ENCODE results near the gene ARHGAP26. TPM values are rescaled to one million over a fixed set of nuclear protein-coding genes. Genes with fewer than 3 reads are reported as not detected.
A peak's percentile ranks its signal among the peaks of the same experiment; 100 is the strongest.

Gene ARHGAP26
- total RNA-seq, 1 donor from 2014 or later = 12.7 TPM

DNA sequence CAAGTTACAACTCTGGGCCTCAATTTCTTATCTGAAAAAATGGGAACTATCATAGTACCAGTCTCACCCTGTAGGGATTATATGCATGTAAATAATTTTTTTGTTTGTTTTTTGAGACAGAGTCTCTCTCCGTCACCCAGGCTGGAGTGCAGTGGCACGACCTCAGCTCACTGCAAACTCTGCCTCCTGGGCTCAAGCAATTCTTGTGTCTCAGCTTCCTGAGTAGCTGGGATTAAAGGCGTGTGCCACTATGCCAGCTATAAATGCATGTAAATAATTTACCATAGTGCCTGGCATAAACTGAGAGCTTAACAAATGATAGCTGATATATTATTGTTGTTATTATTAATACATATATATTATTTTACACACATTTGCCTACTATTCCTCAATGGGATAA lies 3.0 kb upstream of the ARHGAP26 start:
- peaks cover 25% of the 10 kb centered on the region for H3K4me1 Mint-ChIP-seq
- no peaks in the 10 kb centered on the region for H3K9me3 Mint-ChIP-seq
- intact Hi-C loops (cut with micrococcal nuclease) = no loop called here
- peaks cover 1% of the 10 kb centered on the region for H3K36me3 Mint-ChIP-seq (ENCODE audit: low read depth)
- H3K27ac Mint-ChIP-seq = no peak overlapping the region
- peaks cover 16% of the 10 kb centered on the region for H3K27me3 Mint-ChIP-seq
- H3K4me3 Mint-ChIP-seq = no peak overlapping the region
- no peak for DNase-seq

DNA sequence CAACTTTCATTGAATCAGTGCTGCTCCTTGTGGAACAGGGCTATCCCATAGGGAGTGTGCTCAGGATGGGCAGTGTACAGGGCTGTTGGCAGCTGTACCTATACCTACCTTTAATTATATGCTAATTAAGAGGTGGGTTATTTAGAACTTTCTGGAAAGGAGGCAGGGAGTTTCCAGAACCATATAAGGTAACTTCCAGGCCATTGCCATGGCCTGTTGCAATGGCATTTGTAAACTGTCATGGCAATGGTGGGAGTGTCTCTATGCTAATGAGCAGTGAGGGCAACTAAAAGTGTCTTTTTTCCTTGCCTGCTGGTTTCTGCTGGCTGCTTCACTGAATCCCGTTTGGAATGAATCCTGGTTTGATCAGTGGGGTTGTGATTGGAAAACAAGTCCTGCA lies 2.3 kb upstream of the ARHGAP26 start:
- Mint-ChIP-seq H3K4me1 (peaks cover 32% of the 10 kb centered on the region), H3K27me3 (peaks cover 10% of the 10 kb centered on the region), H3K27ac (no peak overlapping the region), H3K9me3 (no peaks in the 10 kb centered on the region), H3K36me3 (ENCODE audit: low read depth) (peaks cover 1% of the 10 kb centered on the region), H3K4me3 (no peak overlapping the region)
- intact Hi-C loops (cut with micrococcal nuclease) = no loop called here
- DNase-seq = no peak

DNA sequence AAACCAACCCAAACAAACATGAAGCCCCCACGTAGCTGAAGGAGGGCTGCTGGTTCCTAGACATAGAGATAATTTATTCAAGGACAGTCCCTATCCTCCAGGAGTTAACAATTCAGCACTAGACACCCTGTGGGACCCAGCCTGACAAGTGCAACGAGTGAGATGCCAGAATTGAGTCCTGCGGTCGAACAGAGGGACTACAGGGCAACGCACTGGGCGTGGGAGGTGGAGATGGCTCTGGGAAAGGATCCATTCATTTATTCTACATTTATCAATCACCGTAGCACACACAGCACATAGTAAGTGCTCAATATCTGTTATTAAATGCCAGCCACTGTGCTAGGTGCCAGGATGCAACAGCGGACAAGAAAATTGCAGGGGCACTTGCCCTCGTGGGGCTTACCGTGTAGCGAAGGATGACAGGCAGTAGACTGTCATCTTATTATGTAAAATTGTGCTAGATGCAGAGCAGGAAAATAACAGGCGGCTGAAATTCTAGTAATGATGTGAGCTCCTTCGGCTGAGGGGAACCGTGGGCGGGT lies 855 bp upstream of the ARHGAP26 start:
- H3K4me3 Mint-ChIP-seq = peak overlapping the region; percentile 94
- H3K9me3 Mint-ChIP-seq = no peaks in the 10 kb centered on the region
- peaks cover 3% of the 10 kb centered on the region for H3K27me3 Mint-ChIP-seq
- intact Hi-C loops (cut with micrococcal nuclease) = loop anchor here (1.0 kb wide), 1 partner anchor 11 kb away; no protein-coding TSS in a partner anchor
- H3K4me1 Mint-ChIP-seq = peaks cover 40% of the 10 kb centered on the region
- H3K36me3 Mint-ChIP-seq (ENCODE audit: low read depth) = peaks cover 1% of the 10 kb centered on the region
- peak overlapping the region; percentile 90 for H3K27ac Mint-ChIP-seq
- DNase-seq = no peak

DNA sequence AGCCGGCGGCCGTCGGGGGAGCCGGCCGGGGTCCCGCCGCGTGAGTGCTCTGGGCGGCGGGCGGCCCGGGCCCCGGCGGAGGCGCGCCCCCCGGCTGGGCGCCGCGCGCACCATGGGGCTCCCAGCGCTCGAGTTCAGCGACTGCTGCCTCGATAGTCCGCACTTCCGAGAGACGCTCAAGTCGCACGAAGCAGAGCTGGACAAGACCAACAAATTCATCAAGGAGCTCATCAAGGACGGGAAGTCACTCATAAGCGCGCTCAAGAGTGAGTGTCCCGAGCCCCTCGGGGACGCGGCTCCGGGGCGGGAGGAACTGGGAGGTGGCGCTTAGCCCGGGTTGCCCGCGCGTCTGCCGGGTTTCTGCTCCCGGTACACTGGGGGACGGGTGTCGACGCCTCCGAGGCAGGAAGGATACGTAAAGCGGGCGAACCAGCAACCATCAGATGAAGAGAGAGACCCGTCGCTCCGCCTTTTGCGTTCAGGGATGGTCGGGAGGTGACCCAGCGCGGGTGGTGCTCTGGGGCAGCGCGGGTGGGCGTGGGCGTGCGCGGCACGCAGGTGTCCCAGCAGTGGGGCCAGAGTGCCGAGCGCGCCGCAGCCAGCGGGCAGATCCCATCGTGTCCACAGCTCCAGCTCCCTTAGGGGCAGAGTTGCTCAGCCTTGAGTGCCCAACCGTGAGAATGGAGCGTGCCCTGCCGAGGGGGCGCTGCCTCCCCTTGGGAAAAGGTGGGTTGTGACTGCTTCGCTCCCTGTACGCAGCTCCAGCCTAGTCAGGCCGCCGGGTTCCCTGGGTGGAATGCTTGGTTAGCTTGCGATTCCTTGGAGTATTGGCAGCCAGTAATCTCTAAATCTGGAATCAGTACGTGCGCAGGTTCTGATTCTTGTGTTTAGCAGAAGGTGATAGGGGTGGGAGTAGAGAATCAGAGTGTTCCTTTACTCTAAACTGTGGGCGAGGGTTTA lies 753 bp downstream of the ARHGAP26 start:
- Mint-ChIP-seq H3K27ac (peak overlapping the region; percentile 88), H3K4me1 (peaks cover 47% of the 10 kb centered on the region), H3K4me3 (peak overlapping the region; percentile 94), H3K36me3 (ENCODE audit: low read depth) (peaks cover 1% of the 10 kb centered on the region), H3K9me3 (no peaks in the 10 kb centered on the region), H3K27me3 (peaks cover under 1% of the 10 kb centered on the region)
- peak; percentile 91 for DNase-seq
- intact Hi-C loops (cut with micrococcal nuclease) = loop anchor here (1.0 to 10.0 kb wide), 6 partner anchors 12 to 1394 kb away; no protein-coding TSS in a partner anchor

DNA sequence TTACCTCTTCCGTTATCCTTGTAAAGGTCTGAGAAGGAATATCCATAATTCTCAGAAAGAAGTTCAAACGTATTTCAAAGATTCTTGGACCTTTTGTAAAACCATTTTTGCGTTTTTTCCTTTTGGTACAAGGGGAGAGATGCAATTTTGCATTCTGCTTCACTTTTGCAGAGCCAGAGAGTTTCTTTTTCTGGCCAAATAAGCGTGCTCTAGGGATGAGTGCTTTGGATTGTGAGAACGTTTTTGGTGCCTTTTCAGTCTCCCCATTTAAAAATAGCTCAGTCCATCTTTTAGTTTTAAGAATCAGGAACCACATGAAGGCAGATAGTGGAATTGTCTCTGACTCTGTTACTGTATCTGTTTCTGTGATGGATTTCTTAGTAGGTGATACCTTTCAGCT lies 1.5 kb downstream of the ARHGAP26 start:
- H3K27me3 Mint-ChIP-seq = no peaks in the 10 kb centered on the region
- intact Hi-C loops (cut with micrococcal nuclease) = loop anchor here (10.0 kb wide), 1 partner anchor 1393 kb away; no protein-coding TSS in a partner anchor
- peaks cover 47% of the 10 kb centered on the region for H3K4me1 Mint-ChIP-seq
- peaks cover 1% of the 10 kb centered on the region for H3K36me3 Mint-ChIP-seq (ENCODE audit: low read depth)
- DNase-seq = no peak
- H3K9me3 Mint-ChIP-seq = no peaks in the 10 kb centered on the region
- H3K4me3 Mint-ChIP-seq = peak overlapping the region; percentile 94
- H3K27ac Mint-ChIP-seq = peak overlapping the region; percentile 60

DNA sequence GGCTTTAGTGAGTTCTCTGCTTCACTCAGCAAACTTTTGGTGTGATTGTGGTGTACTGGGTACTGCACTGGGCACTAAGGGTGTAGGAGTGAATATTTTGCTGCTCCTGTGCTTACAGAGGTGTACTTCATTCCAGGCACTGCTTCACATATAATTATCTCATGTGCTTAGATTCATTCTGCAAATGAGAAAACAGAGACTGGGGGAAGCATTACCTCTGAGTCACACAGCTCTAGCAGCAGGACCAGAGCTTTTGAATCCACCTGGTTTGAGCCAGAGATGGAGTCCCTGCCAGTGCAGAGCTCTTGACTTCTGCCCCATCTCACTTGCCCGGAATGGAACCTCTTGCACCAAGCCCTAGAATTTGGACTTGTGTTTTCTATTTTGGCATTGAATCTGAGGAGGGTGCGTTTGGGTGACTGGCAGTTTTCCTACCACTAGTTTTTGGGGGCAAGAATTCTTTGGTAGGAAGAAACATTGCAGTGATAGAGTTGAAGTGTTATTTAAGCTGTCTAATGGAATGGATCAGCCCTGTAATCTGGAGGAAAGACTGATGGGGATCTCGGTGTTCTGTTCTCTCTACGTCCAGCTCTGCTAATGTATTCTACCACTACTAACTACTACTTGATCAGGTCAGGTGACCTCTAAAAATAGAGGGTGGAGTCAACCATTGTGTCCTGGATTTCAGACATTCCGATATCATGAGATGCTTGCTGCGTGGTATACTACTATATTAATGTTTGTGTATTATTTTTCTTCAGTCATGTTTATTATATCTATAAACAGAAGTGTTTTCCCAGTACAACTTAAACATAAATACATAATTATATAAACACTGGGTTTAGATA lies 2.5 kb downstream of the ARHGAP26 start:
- intact Hi-C loops (cut with micrococcal nuclease) = loop anchor here (10.0 kb wide), 1 partner anchor 1392 kb away; no protein-coding TSS in a partner anchor
- H3K27ac Mint-ChIP-seq = no peak overlapping the region
- peaks cover 53% of the 10 kb centered on the region for H3K4me1 Mint-ChIP-seq
- peak; percentile 56 for DNase-seq
- no peaks in the 10 kb centered on the region for H3K9me3 Mint-ChIP-seq
- H3K36me3 Mint-ChIP-seq (ENCODE audit: low read depth) = peaks cover 1% of the 10 kb centered on the region
- no peaks in the 10 kb centered on the region for H3K27me3 Mint-ChIP-seq
- no peak overlapping the region for H3K4me3 Mint-ChIP-seq

DNA sequence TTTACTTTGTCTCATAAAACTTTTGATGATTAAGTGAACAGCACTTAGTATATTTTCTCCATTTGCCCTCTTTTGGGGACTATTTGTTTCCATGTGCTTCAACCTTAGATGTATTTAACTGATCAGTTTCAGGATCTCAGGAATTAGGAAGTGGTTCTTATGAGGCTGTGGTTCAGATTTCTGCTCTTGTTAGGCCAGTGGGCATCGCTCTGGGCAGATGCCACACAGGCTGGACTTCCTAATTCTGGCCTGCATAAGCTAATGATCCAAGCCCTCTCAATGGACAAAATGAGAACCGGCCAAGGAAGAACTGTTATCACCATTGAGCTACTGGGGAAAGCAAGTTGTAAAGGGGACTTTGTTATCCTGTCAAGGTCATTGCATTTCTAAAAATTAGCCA lies 6.9 kb downstream of the ARHGAP26 start:
- no peaks in the 10 kb centered on the region for H3K36me3 Mint-ChIP-seq (ENCODE audit: low read depth)
- intact Hi-C loops (cut with micrococcal nuclease) = loop anchor here (10.0 kb wide), 1 partner anchor 1388 kb away; no protein-coding TSS in a partner anchor
- no peaks in the 10 kb centered on the region for H3K9me3 Mint-ChIP-seq
- H3K4me1 Mint-ChIP-seq = peaks cover 45% of the 10 kb centered on the region
- no peak overlapping the region for H3K4me3 Mint-ChIP-seq
- DNase-seq = no peak
- no peak overlapping the region for H3K27ac Mint-ChIP-seq
- no peaks in the 10 kb centered on the region for H3K27me3 Mint-ChIP-seq

DNA sequence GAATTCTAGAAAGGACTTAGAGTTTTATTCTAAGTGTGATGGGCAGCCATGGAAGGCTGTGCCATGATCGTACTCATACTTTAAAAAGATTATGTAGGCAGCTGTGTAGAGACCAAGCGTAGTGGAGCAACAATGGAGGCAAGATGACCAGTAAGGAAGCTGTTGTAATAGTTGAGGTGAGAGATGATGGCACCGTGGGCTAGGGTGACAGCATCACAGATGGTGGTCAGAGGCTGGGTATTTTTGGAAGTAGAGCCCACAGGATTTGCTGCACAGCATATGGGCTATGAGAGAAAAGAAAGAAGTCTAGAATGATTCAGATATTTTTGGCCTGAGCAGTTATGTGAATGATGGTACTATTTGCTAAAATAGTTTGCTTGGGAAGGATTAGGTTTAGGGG lies 7.7 kb downstream of the ARHGAP26 start:
- no peaks in the 10 kb centered on the region for H3K9me3 Mint-ChIP-seq

DNA sequence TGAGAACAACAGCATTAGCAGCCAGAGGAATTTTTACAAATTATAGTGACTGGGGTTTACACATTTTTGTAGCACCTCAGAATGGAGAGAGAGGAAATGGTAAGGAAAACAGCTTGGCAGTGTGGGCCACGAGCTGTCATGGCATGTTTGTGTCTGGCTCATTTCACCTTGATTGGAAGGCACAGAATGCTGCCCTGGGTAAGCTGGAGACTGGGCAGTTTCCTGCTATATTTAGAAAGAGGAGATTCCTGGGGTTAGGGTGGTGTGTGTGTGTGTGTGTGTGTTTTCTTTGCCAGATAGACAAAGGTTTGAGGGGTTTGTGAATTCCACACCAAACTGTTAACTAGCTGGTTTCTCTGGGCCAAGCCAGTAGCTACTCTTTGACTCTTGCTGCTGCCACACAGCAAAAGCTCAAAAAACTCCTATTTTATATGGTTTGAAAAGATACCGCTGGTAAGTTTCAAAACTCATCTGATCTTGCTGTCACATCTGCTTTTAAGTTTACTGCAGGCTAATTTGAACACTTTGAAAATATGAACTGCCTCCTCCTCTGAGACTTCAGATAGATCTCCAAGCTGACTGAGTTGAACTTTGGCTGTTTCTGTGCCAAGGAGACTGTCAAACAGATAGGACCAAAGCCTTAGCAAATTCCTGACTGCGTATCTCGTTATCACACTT lies 9.1 kb downstream of the ARHGAP26 start:
- Mint-ChIP-seq H3K27ac (no peak overlapping the region), H3K9me3 (no peaks in the 10 kb centered on the region), H3K36me3 (ENCODE audit: low read depth) (no peaks in the 10 kb centered on the region), H3K27me3 (no peaks in the 10 kb centered on the region), H3K4me1 (peaks cover 49% of the 10 kb centered on the region), H3K4me3 (no peak overlapping the region)
- DNase-seq = no peak
- intact Hi-C loops (cut with micrococcal nuclease) = loop anchor here (10.0 kb wide), 1 partner anchor 1385 kb away; no protein-coding TSS in a partner anchor

More for the DNA sequence above, 7.7 kb downstream of the ARHGAP26 start:
- Mint-ChIP-seq H3K4me1 (peaks cover 42% of the 10 kb centered on the region), H3K4me3 (no peak overlapping the region), H3K27me3 (no peaks in the 10 kb centered on the region), H3K36me3 (ENCODE audit: low read depth) (no peaks in the 10 kb centered on the region), H3K27ac (no peak overlapping the region)
- no peak for DNase-seq
- intact Hi-C loops (cut with micrococcal nuclease) = loop anchor here (10.0 kb wide), 1 partner anchor 1387 kb away; no protein-coding TSS in a partner anchor

DNA sequence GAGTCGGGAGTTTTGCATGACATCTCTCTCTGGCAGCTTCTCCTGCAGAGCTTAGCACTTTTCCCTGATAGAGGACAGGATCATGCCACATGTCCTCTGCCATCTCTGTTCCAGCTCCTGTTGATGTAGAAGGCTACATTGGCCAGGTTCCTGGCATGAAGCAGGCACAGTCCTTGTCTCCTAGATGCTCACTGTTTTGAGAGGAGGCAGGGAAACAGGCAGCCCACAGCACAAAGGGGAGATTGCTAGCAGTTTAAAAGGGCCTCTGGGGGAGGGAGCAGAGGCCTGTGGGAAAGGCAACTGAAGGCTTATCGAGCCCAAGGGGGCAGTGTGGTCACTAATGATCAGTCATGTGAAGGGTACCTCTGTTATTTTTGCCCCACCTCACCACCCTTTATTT lies 10.7 kb downstream of the ARHGAP26 start:
- intact Hi-C loops (cut with micrococcal nuclease) = no loop called here
- no peak for DNase-seq
- Mint-ChIP-seq H3K27ac (no peak overlapping the region), H3K4me3 (no peak overlapping the region), H3K27me3 (no peaks in the 10 kb centered on the region), H3K4me1 (peaks cover 48% of the 10 kb centered on the region), H3K9me3 (no peaks in the 10 kb centered on the region), H3K36me3 (ENCODE audit: low read depth) (no peaks in the 10 kb centered on the region)

DNA sequence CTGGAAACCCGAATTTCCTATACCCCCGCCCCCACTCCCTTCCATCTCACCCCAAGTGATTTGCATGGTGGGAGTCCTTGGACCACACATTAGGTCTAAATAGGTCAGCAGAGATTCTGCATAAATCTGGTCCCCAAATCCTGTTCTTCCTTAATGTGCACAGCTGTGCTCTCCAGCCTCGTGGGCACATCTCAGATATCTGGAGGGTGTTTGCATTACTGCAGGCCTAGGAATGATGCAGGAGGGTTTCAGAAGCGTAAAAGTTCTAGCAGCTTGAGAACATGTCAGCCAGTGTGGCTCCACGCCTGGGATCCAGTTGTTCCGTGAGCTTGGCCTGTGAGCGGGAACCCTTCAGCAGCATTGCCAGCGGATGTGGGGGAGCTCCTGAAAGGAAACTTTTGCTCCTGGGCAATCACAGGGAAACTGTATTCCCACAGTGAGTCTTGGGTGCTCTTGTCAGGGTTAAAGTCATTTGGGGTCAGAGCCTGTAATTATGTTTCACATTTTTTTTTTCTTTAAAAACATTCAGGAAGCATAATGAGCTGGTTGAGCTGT lies 12.9 kb downstream of the ARHGAP26 start:
- Mint-ChIP-seq H3K4me1 (peaks cover 42% of the 10 kb centered on the region), H3K9me3 (no peaks in the 10 kb centered on the region), H3K27ac (peak overlapping the region; percentile 34), H3K4me3 (peak overlapping the region; percentile 5), H3K27me3 (no peaks in the 10 kb centered on the region), H3K36me3 (ENCODE audit: low read depth) (no peaks in the 10 kb centered on the region)
- no peak for DNase-seq
- intact Hi-C loops (cut with micrococcal nuclease) = loop anchor here (1.0 kb wide), 4 partner anchors 13 to 43 kb away; partner anchors contain the start of gene ARHGAP26

DNA sequence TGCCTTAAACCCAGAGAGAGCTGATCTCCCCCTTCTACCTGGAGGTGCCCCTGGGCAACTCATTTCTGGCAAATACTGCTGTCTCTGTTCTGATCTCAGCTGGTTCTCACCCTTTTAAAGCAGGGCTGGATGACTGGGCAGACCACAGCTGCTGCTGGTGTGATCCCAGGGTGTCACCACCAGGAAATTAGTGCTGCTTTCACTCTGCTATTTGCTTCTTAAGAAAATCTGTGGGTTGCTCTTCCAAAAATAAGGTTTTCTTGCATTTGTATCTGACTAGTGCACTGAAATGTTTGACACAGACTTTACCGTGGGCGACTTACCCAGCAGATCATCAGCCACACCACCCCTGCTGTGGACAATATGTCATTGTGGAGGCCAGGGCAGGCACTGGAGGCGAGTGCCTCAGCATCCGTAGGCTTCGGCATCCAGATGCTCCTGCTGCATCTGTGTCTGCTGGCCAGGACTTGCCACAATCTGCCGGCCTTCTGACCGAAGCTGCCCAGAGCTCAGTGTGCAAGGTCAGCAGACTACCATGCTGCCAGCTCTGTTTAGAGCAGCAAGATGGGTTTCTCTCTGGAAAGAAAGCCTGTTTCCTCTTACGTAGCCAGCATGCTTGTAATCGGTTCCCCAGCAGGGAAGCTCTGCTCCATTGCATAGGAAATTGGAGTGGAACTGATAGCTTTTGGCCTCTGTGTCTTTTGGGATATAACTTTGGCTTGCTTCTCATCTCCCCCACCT lies 13.6 kb downstream of the ARHGAP26 start:
- peak; percentile 82 for DNase-seq
- H3K9me3 Mint-ChIP-seq = no peaks in the 10 kb centered on the region
- intact Hi-C loops (cut with micrococcal nuclease) = loop anchor here (1.0 kb wide), 4 partner anchors 13 to 43 kb away; partner anchors contain the start of gene ARHGAP26
- H3K36me3 Mint-ChIP-seq (ENCODE audit: low read depth) = peaks cover 2% of the 10 kb centered on the region
- H3K27me3 Mint-ChIP-seq = no peaks in the 10 kb centered on the region
- H3K4me1 Mint-ChIP-seq = peaks cover 40% of the 10 kb centered on the region
- peak overlapping the region; percentile 71 for H3K27ac Mint-ChIP-seq
- peak overlapping the region; percentile 5 for H3K4me3 Mint-ChIP-seq

Data from activated CD4-positive, alpha-beta T cell treated with anti-CD3 and anti-CD28 coated beads, Interleukin-2, amount 10 ng/mL, durations not matched to agents 24 days and 14 days (primary cell).